Thyroid gland (tissue), 4 donors: ENCODE results near the gene CCDC86.

ENCODE experiments used
- POLR2A ChIP-seq, 2 donors: fragments of 450-650 bp; IDR thresholded peaks; one replicate each; pipeline ENCODE4 v1.6.1; 2017; ENCODE audit warnings: antibody characterized with exemption in 2 of 2, mild to moderate bottlenecking in 2 of 2, moderate library complexity in 1 of 2
- TF ChIP-seq, protein P1 (sequence below), 6 experiments: fragments of 200-600 bp in 3 of 6; fragments of 450-650 bp in 3 of 6; sonication (generic) in 3 of 6; IDR thresholded peaks; one replicate each; pipeline ENCODE4 v1.5.1; 2016 to 2019; ENCODE audit warnings: antibody characterized with exemption in 6 of 6, mild to moderate bottlenecking in 2 of 6, inconsistent platforms in 1 of 6, moderate library complexity in 1 of 6

DNA sequence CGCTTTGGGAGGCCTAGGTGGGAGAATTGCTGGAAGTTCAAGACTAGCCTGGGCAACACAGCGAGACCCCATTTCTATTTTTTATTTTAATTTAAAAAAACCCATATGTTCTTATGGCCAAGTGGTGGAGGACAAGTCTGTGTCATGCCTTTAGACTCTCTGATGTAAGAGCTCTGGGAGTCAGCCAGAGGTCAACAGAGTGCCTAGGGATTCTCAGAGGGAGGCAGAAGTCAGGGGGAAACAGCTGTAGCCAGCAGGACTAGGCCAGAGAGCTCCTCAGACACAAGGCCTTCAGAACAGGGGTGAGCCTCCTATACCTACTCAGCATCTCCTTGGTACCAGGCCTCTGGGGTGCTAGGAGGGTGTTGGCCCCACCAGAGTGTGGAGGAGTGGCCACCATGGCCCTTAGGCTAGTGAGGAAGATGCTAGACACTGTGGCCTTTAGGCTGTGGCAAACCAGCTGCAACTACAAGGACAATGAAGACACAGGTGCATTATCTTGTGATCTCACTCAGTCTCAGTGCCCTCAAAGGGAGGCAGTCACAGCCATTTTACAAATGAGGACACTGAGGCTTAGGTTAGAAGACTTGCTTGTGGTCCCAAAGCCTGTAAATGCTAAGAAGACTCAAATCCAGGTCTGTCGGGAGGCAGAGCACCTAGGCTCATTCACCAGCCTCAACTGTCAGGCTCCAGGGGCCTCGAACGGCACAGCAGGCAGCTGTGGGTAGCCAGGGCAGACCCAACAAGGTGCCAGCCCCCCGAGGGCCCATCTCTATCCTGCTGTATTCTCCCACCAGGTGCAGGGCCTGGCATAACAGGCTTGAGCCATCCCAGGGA, 30.4 kb downstream of the CCDC86 start:
- TF ChIP-seq POLR2A (IDR thresholded peaks at IDR 0.05), result no peak
- TF ChIP-seq, protein P1, sequence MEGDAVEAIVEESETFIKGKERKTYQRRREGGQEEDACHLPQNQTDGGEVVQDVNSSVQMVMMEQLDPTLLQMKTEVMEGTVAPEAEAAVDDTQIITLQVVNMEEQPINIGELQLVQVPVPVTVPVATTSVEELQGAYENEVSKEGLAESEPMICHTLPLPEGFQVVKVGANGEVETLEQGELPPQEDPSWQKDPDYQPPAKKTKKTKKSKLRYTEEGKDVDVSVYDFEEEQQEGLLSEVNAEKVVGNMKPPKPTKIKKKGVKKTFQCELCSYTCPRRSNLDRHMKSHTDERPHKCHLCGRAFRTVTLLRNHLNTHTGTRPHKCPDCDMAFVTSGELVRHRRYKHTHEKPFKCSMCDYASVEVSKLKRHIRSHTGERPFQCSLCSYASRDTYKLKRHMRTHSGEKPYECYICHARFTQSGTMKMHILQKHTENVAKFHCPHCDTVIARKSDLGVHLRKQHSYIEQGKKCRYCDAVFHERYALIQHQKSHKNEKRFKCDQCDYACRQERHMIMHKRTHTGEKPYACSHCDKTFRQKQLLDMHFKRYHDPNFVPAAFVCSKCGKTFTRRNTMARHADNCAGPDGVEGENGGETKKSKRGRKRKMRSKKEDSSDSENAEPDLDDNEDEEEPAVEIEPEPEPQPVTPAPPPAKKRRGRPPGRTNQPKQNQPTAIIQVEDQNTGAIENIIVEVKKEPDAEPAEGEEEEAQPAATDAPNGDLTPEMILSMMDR (IDR thresholded peaks at IDR 0.05), result no peak
